AG09309 (cell line): ENCODE data around the gene PRR5.
"Not testable (repeated sequence)": the region's sequence is repeated elsewhere in the genome, so short reads cannot be mapped to it uniquely, and the experiment has no call there.

Experiments
- DNase-seq: peaks from one replicate; pipeline ENCODE4 v3.0.0-alpha.2; 2010; ENCODE audit warnings: low read depth
- H3K4me3 ChIP-seq: 2 replicates; pipeline ENCODE4 v1.5.1; 2011; ENCODE audit warnings: mild to moderate bottlenecking, low read depth, low read length, moderate library complexity; ENCODE audit not compliant: control insufficient read depth
- TF ChIP-seq, protein P1 (sequence below): IDR thresholded peaks from 2 replicates; pipeline ENCODE4 v1.5.1; 2011; ENCODE audit warnings: mild to moderate bottlenecking, low read depth, low read length, inconsistent platforms; ENCODE audit not compliant: insufficient read depth, control insufficient read depth; ENCODE audit errors: missing control alignments

PRR5 gene, protein sequence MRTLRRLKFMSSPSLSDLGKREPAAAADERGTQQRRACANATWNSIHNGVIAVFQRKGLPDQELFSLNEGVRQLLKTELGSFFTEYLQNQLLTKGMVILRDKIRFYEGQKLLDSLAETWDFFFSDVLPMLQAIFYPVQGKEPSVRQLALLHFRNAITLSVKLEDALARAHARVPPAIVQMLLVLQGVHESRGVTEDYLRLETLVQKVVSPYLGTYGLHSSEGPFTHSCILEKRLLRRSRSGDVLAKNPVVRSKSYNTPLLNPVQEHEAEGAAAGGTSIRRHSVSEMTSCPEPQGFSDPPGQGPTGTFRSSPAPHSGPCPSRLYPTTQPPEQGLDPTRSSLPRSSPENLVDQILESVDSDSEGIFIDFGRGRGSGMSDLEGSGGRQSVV

DNA sequence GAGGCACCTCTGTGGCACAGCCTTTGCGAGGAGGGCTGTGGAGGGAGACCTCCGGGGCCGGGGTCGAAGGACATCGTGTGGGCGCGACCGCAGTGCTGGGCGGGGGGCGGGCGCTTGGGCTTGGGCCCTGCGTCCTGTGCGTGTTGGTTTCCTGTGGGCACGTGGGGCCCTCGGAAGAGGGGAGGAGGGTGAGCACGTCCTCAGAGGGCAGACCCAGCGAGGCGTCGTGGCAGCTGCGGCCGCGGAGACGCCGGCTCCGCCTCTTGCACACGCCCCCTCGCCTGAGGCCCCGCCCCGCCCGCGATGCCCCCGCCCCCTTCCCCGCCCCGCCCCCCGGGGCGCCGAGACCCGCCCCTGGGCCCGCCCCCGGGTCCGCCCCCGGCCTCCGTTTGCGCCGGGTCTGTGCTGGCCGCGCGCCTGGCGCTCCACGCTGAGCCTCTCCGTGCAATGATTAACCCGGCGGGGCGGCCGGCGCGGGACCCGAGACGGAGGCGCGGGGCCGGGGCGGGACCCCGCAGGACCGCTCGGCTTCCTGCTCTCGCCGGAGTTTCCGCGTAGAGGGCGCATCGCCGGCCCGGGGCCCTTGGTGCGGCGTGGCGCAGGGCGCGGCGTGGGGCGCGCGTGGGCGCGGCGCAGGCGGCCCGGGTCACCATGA lies at the start of gene PRR5:
PRR5 (plus strand) TSS at position 381 of the 655 bp plus-strand sequence; CDS start at position 652, 271 bp downstream.
- H3K4me3 ChIP-seq, result peak within 1 kb of the TSS; percentile 64
- DNase-seq, result peak; percentile 57
- TF ChIP-seq, protein P1, sequence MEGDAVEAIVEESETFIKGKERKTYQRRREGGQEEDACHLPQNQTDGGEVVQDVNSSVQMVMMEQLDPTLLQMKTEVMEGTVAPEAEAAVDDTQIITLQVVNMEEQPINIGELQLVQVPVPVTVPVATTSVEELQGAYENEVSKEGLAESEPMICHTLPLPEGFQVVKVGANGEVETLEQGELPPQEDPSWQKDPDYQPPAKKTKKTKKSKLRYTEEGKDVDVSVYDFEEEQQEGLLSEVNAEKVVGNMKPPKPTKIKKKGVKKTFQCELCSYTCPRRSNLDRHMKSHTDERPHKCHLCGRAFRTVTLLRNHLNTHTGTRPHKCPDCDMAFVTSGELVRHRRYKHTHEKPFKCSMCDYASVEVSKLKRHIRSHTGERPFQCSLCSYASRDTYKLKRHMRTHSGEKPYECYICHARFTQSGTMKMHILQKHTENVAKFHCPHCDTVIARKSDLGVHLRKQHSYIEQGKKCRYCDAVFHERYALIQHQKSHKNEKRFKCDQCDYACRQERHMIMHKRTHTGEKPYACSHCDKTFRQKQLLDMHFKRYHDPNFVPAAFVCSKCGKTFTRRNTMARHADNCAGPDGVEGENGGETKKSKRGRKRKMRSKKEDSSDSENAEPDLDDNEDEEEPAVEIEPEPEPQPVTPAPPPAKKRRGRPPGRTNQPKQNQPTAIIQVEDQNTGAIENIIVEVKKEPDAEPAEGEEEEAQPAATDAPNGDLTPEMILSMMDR, result no peak

DNA sequence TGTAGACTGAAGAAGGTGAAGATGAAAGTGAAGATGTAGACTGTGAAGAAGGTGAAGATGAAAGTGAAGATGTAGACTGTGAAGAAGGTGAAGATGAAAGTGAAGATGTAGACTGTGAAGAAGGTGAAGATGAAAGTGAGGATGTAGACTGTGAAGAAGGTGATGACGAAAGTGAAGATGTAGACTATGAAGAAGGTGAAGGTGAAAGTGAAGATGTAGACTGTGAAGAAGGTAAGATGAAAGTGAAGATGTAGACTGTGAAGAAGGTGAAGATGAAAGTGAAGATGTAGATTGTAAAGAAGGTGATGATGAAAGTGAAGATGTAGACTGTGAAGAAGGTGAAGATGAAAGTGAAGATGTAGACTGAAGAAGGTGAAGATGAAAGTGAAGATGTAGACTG lies 49.1 kb upstream of the PRR5 start:
- not testable (repeated sequence) for DNase-seq, H3K4me3 ChIP-seq

DNA sequence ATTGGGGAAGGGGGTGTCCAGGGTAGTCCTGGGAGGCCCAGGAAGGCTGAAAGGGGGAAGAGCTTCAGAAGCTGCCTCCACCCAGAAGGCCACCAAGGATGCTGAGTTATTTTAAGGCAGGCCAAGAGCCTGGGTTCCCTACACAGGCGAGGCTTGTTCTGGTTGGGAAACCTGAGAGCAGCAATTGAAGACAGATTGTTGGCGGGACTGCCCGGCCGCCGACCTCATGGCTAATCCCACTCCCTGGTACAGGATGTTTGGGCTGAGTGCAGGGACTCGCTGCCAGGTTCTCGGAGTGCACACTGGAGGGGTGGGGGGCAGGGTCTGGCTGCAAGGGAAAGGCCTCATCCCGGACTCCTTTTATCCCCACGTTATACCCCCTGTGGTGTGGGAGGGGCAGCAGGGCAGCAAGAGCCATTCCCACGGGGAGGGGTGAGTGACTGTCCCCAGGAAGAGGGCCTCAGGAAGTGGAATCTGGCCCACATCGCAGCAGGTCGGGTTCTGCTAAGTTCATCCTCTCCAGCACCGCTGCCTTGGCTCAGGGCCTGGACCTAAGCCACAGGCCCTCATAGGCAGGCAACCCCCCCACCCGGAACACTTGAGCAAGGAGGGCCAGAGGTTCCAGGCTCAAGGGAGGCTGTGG lies 43.6 kb upstream of the PRR5 start:
- TF ChIP-seq, protein P1, result no peak
- DNase-seq, result peak; percentile 67
- H3K4me3 ChIP-seq, result no peak overlapping the region

DNA sequence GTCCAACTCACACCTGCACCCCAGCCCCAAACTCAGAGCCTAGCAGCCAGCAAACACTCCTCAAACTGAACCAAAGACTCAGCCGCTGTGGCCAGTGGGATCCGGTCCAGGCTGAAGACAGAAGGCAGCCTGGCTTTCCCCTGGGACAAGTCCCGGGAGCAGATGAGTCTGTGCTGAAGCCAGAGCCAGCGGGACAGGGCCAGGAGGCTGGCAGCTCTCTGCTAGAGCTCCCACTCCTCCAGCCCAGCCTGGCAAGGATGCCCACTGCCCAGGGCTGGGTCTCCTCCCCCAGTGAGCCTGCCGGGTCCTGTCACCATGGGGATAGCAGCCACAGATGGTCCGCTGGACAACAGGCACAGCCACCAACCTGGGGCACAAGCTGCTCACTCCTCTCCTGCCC lies 42.9 kb upstream of the PRR5 start:
- TF ChIP-seq, protein P1, result no peak
- H3K4me3 ChIP-seq, result no peak overlapping the region
- DNase-seq, result no peak

DNA sequence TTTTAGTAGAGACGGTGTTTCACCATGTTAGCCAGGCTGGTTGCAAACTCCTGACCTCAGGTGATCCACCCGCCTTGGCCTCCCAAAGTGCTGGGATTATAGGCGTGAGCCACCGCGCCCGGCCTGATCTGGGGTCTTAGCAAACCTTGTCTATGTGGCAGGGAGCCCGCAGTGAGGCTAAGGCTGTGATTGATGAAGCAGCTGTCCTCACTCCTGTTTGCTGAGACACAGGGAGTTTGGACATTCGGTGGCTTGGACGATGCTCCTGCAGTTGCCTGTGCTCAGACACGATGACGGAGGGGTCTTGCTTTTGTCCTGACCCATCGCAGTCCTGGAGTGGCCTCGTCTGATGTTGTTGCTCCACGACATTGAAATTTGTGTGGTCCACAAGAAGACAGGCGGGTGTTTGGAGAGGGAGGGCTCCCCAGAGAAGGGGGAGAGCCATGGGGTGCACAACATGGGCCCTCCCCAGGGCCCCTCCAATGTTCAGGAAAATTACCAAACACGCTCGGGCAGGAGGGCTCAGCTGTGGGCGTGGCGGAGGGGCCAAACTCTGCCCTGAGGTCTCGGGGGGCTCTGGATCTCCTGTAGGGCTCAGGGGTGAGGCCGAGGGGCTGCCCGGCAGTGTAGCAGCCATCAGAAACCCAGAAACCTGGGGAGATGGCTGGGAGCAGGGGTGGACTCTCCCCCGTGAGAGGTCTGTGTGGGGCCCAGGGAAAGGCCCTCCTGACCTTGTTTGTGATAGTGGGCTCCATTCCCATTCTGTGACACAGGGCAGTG lies 41.8 kb upstream of the PRR5 start:
- TF ChIP-seq, protein P1, result no peak

DNA sequence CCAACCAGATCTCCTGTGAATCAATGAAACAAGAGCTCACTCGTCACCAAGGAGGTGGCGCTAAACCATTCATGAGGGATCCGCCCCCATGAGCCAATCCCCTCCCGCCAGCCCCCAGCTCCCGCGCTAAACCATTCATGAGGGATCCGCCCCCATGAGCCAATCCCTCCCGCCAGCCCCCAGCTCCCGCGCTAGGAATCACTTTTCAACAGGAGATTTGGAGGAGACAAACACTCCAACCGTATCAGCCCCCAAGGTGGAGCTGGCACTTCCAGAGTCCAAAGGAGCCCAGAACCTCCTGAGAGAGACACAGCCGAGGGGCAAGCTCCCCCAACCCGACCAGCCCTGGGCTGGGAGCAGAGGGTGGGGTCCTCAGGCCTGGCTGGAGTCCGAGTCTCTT lies 40.9 kb upstream of the PRR5 start:
- TF ChIP-seq, protein P1, result no peak
- H3K4me3 ChIP-seq, result no peak overlapping the region

More for the DNA sequence above, 41.8 kb upstream of the PRR5 start:
- H3K4me3 ChIP-seq, result no peak overlapping the region
- DNase-seq, result no peak

More for the DNA sequence above, 40.9 kb upstream of the PRR5 start:
- DNase-seq, result no peak
